ENCODE results near the gene RNF225. TPM values are rescaled to one million over a fixed set of nuclear protein-coding genes. Genes with fewer than 3 reads are reported as not detected.
A peak's percentile ranks its signal among the peaks of the same experiment; 100 is the strongest.

Gene RNF225
- total and polyA plus RNA-seq, 9 of the 15 experiments (the other 6 are each of a cell fraction or from before 2014, with no cell fraction given): 0.33 TPM; not detected in 8

- Histone ChIP-seq H3K27me3 (ENCODE audit: control insufficient read depth in 2 of 2, insufficient read depth in 2 of 2, low read length in 2 of 2) (no peaks in the 10 kb centered on the region), H3K79me2 (ENCODE audit: control insufficient read depth, insufficient read depth, low read length) (no peaks in the 10 kb centered on the region), H3K36me3 (ENCODE audit: control insufficient read depth, insufficient read depth, low read length) (no peaks in the 10 kb centered on the region; the same call in 2 of the 3 replicates), H3K4me2 (ENCODE audit: insufficient read depth, low read length) (no peak overlapping the region), H3K27ac (ENCODE audit: extremely low read depth, low read depth, low read length) (no peak overlapping the region), H4K20me1 (replicated peaks; ENCODE audit: control insufficient read depth, insufficient read depth, low read length) (no peaks in the 10 kb centered on the region), H3K9me1 (ENCODE audit: control insufficient read depth, insufficient read depth, low read length) (no peaks in the 10 kb centered on the region), H2AFZ (ENCODE audit: low read depth, low read length) (no peak overlapping the region), H3K4me1 (replicated peaks in 1 of 2; ENCODE audit: control insufficient read depth in 2 of 2, insufficient read depth in 2 of 2, low read length in 2 of 2) (no peaks in the 10 kb centered on the region), H3K9ac (ENCODE audit: insufficient read depth in 1 of 2, low read depth in 2 of 2, low read length in 2 of 2) (no peak overlapping the region), H3K9me3 (replicated peaks; ENCODE audit: control insufficient read depth, insufficient read depth, low read depth, low read length) (peaks cover 13% of the 10 kb centered on the region), H3K4me3 (no peak overlapping the region)
- ATAC-seq: no peak
- ChIA-PET POLR2A (interaction anchor here (0.6 kb wide), 1 partner anchor 17 kb away, joined by 3 read pairs; the partner anchor contains the start of gene ZNF324B), CTCF (ENCODE audit: low intra/inter-chr PET ratio) (no interaction called here)
- intact Hi-C loops (cut with micrococcal nuclease) (no loop called here), in situ Hi-C loops (cut with MboI) (no loop called here)
- DNase-seq (ENCODE audit: extremely low read depth in 1 of 4, low spot score in 3 of 4): no peak
- WGBS (ENCODE audit: insufficient coverage, low coverage, missing lambda C conversion rate): 54% methylated on average over 2 of the region's 2 CpGs
- no peak for FAIRE-seq
- BruUV-seq (replicated peaks): no TSS peak
- TF ChIP-seq GTF2B (IDR thresholded peaks at IDR 0.05; ENCODE audit: extremely low read depth, insufficient read length): no peak
- TF ChIP-seq TAF1 (IDR thresholded peaks at IDR 0.05; ENCODE audit: control insufficient read depth, extremely low read depth, insufficient read depth, low read length, severe bottlenecking): no peak
- peak; percentile 84 for TF ChIP-seq ZNF75A (CRISPR knock-in tag; IDR thresholded peaks at IDR 0.05)
Measured at GRCh38 chr19:58434217-58434616, 38.8 kb downstream of the RNF225 start.
